SU-DHL-6 (cell line): Measurements from ENCODE around the gene CMTM8.

Experiments
- H2AFZ ChIP-seq: fragments of 200-600 bp; sonication (generic); 2 replicates; pipeline ENCODE4 v1.6.1; 2014; ENCODE audit warnings: low read depth, mild to moderate bottlenecking, moderate library complexity, mixed read lengths, antibody characterized with exemption, low read length; ENCODE audit not compliant: severe bottlenecking
- H3F3A ChIP-seq: fragments of 200-600 bp; shearing (Covaris generic); 2 replicates; pipeline ENCODE4 v1.6.0; 2016; ENCODE audit warnings: antibody characterized with exemption, mild to moderate bottlenecking; ENCODE audit not compliant: insufficient read depth
- H3K27ac ChIP-seq: fragments of 200-600 bp; sonication (generic); 2 replicates; pipeline ENCODE4 v1.5.1; 2016; ENCODE audit warnings: low read depth, mild to moderate bottlenecking, low read length, moderate library complexity, mixed read lengths
- H3K27me3 ChIP-seq: fragments of 200-600 bp; sonication (generic), shearing (Covaris generic); 2 replicates; pipeline ENCODE4 v1.6.0; 2014; ENCODE audit warnings: mild to moderate bottlenecking, low read length
- H3K36me3 ChIP-seq: fragments of 200-600 bp; sonication (generic); 2 replicates; pipeline ENCODE4 v1.6.1; 2014; ENCODE audit warnings: mild to moderate bottlenecking, low read length, mixed read lengths
- H3K4me2 ChIP-seq: fragments of 300-600, 200-600 bp; shearing (Covaris generic), sonication (generic); 2 replicates; pipeline ENCODE4 v1.6.0; 2014; ENCODE audit warnings: low read length, low read depth, mild to moderate bottlenecking; ENCODE audit not compliant: poor library complexity, severe bottlenecking
- H3K4me3 ChIP-seq: fragments of 200-600 bp; sonication (generic); 2 replicates; pipeline ENCODE4 v1.5.1; 2014; ENCODE audit warnings: antibody characterized with exemption, low read length, mild to moderate bottlenecking, mixed read lengths; ENCODE audit not compliant: insufficient read depth, poor library complexity, severe bottlenecking
- H3K79me2 ChIP-seq: fragments of 200-600 bp; sonication (generic); 2 replicates; pipeline ENCODE4 v1.6.1; 2014; ENCODE audit warnings: mild to moderate bottlenecking, low read length, moderate library complexity; ENCODE audit not compliant: insufficient read depth
- H3K9ac ChIP-seq: fragments of 200-600 bp; sonication (generic); 2 replicates; pipeline ENCODE4 v1.7.0; 2014; ENCODE audit warnings: mild to moderate bottlenecking, low read length
- H3K9me2 ChIP-seq: fragments of 200-600 bp; sonication (generic); replicated peaks from 2 replicates; pipeline ENCODE4 v1.6.1; 2014; ENCODE audit warnings: low read length; ENCODE audit not compliant: insufficient read depth
- H3K9me3 ChIP-seq: fragments of 200-600 bp; sonication (generic); 2 replicates; pipeline ENCODE4 v1.6.1; 2014; ENCODE audit warnings: low read length, mixed read lengths; ENCODE audit not compliant: insufficient read depth
- H4K20me1 ChIP-seq: fragments of 200-600 bp; sonication (generic); 2 replicates; pipeline ENCODE4 v1.6.1; 2014; ENCODE audit warnings: low read depth, mild to moderate bottlenecking, antibody characterized with exemption, low read length, moderate library complexity, mixed read lengths
- EZH2phosphoT487 ChIP-seq: fragments of 200-600 bp; sonication (generic), shearing (Covaris generic); conservative IDR thresholded peaks from 2 replicates; pipeline ENCODE4 v1.6.1; 2018; ENCODE audit warnings: mild to moderate bottlenecking, antibody characterized with exemption, low read length, moderate library complexity, mixed read lengths
- TF ChIP-seq, protein P1 (sequence below): fragments of 200-600 bp; sonication (generic); IDR thresholded peaks from one replicate; pipeline ENCODE4 v1.5.1; 2017; ENCODE audit warnings: antibody characterized with exemption, mild to moderate bottlenecking, low read length, moderate library complexity; ENCODE audit not compliant: insufficient read depth, poor library complexity, severe bottlenecking

Gene CMTM8

DNA sequence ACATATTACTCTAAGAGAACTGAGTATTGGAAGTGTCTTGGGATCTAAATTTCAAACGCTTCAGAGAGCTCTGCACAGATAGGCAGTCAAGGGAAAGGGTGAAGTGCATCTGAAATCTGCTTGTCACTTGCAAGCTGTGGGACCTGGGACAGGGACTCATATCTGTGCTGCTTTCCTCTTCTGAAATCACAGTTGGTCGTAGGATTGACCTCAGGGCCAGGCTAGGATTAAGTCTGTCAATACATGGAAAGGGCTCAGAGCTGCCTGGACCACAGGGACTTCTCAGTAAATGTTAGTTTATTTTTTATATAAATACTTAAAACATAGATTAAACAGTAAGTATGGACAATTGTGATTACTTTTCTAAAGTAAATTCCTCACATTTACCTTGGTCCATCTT lies 78.5 kb downstream of the CMTM8 start:
- Histone ChIP-seq H3F3A (no peaks in the 10 kb centered on the region), H3K4me2 (no peak overlapping the region), H3K9me2 (no peaks in the 10 kb centered on the region), H3K27me3 (no peaks in the 10 kb centered on the region), H3K9ac (no peak overlapping the region), H3K9me3 (no peaks in the 10 kb centered on the region), H2AFZ (no peak overlapping the region), H3K4me3 (no peak overlapping the region), H4K20me1 (no peaks in the 10 kb centered on the region), H3K79me2 (no peaks in the 10 kb centered on the region), H3K36me3 (no peaks in the 10 kb centered on the region), H3K27ac (no peak overlapping the region)
- TF ChIP-seq, protein P1, sequence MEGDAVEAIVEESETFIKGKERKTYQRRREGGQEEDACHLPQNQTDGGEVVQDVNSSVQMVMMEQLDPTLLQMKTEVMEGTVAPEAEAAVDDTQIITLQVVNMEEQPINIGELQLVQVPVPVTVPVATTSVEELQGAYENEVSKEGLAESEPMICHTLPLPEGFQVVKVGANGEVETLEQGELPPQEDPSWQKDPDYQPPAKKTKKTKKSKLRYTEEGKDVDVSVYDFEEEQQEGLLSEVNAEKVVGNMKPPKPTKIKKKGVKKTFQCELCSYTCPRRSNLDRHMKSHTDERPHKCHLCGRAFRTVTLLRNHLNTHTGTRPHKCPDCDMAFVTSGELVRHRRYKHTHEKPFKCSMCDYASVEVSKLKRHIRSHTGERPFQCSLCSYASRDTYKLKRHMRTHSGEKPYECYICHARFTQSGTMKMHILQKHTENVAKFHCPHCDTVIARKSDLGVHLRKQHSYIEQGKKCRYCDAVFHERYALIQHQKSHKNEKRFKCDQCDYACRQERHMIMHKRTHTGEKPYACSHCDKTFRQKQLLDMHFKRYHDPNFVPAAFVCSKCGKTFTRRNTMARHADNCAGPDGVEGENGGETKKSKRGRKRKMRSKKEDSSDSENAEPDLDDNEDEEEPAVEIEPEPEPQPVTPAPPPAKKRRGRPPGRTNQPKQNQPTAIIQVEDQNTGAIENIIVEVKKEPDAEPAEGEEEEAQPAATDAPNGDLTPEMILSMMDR: no peak
- TF ChIP-seq EZH2phosphoT487: no peak

DNA sequence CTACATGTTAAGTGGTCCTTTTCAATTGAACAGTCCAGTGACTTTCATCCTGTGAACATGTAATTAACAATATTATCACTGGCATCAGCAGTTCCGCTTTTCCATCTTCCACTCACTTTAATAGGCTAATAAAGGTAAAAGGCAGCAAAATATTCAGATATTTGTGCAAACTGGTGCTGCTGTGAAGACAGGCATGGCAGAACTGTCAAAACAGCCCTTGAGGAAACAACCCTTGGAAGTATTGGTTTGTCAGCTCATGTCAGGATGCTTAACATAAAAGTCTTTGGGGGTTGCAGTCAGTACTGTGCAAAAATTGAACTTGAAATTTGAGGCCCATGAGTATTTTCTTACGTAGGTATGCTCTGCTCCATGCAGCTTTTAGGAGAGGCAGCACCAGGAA lies 81.1 kb downstream of the CMTM8 start:
- H2AFZ ChIP-seq: no peak overlapping the region
- no peaks in the 10 kb centered on the region for H3K9me2 ChIP-seq
- H3K9me3 ChIP-seq: no peaks in the 10 kb centered on the region
- H3K79me2 ChIP-seq: no peaks in the 10 kb centered on the region
- no peaks in the 10 kb centered on the region for H3K36me3 ChIP-seq
- no peak for TF ChIP-seq EZH2phosphoT487
- TF ChIP-seq, protein P1: no peak
- H4K20me1 ChIP-seq: no peaks in the 10 kb centered on the region
- H3K4me2 ChIP-seq: no peak overlapping the region
- H3K4me3 ChIP-seq: no peak overlapping the region
- no peak overlapping the region for H3K27ac ChIP-seq
- no peaks in the 10 kb centered on the region for H3F3A ChIP-seq
- H3K27me3 ChIP-seq: no peaks in the 10 kb centered on the region
- no peak overlapping the region for H3K9ac ChIP-seq

DNA sequence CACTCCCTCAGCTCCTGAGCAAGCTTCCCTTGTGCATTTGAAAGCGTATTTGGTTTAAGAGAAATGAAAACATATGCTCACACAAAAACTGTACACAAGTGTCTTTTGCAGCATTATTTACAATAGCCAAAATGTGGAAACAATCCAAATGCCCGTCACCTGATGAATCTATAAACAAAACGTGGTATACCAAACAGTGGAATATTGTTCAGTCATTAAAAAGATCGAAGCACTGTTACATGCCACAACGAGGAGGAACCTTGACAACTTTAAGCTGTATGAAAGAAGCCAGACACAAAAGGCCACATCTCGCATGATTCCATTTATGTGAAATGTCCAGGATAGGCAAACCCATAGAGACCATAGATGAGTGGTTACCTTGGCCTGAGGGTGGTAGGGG lies 81.6 kb downstream of the CMTM8 start:
- Histone ChIP-seq H3K36me3 (no peaks in the 10 kb centered on the region), H3F3A (no peaks in the 10 kb centered on the region), H3K9me3 (no peaks in the 10 kb centered on the region), H3K4me3 (no peak overlapping the region), H3K27ac (no peak overlapping the region), H4K20me1 (no peaks in the 10 kb centered on the region), H3K9ac (no peak overlapping the region), H2AFZ (no peak overlapping the region), H3K79me2 (no peaks in the 10 kb centered on the region), H3K27me3 (no peaks in the 10 kb centered on the region), H3K9me2 (no peaks in the 10 kb centered on the region), H3K4me2 (no peak overlapping the region)
- TF ChIP-seq EZH2phosphoT487: no peak
- TF ChIP-seq, protein P1: no peak
